Gastroesophageal sphincter (tissue), 3 donors: ENCODE results near the gene PLPPR3.

Source experiments
- EP300 ChIP-seq: sonication (generic); formaldehyde crosslinking; IDR thresholded peaks from one replicate; pipeline ENCODE4 v1.6.1; 2017; ENCODE audit warnings: antibody characterized with exemption, mild to moderate bottlenecking
- POLR2A ChIP-seq, 2 donors: fragments of 450-650 bp; IDR thresholded peaks; one replicate each; pipeline ENCODE4 v1.6.1; 2017; ENCODE audit warnings: antibody characterized with exemption in 2 of 2, mild to moderate bottlenecking in 2 of 2, moderate library complexity in 1 of 2
- POLR2AphosphoS5 ChIP-seq: sonication (generic); formaldehyde crosslinking; IDR thresholded peaks from one replicate; pipeline ENCODE4 v1.6.1; 2017; ENCODE audit warnings: antibody characterized with exemption
- TF ChIP-seq, protein P1 (sequence below), 4 experiments: fragments of 200-600 bp in 2 of 4; fragments of 450-650 bp in 2 of 4; sonication (generic) in 1 of 4; IDR thresholded peaks; one replicate each; pipeline ENCODE4 v1.5.1; 2017 to 2019; ENCODE audit warnings: antibody characterized with exemption in 4 of 4, mild to moderate bottlenecking in 2 of 4, moderate library complexity in 2 of 4

DNA sequence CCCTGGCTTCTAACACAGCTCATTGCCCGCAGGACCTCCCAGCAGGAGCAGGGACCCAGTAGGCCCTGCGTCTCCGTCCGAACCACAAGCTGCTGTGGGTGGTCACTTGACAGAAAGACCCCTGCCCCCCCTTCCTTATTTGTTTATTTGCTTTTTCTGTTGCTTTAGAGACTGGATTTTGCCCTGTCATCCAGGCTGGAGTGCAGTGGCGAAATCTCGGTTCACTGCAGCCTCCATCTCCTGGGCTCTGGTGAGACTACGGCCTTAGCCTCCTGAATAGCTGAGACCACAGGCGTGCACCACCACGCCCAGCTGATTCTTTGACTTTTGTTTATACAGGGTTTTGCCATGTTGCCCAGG is 32.1 kb downstream of the PLPPR3 start:
- TF ChIP-seq POLR2AphosphoS5 (no peak), POLR2A (IDR thresholded peaks at IDR 0.05) (no peak), EP300 (no peak)
- TF ChIP-seq, protein P1, sequence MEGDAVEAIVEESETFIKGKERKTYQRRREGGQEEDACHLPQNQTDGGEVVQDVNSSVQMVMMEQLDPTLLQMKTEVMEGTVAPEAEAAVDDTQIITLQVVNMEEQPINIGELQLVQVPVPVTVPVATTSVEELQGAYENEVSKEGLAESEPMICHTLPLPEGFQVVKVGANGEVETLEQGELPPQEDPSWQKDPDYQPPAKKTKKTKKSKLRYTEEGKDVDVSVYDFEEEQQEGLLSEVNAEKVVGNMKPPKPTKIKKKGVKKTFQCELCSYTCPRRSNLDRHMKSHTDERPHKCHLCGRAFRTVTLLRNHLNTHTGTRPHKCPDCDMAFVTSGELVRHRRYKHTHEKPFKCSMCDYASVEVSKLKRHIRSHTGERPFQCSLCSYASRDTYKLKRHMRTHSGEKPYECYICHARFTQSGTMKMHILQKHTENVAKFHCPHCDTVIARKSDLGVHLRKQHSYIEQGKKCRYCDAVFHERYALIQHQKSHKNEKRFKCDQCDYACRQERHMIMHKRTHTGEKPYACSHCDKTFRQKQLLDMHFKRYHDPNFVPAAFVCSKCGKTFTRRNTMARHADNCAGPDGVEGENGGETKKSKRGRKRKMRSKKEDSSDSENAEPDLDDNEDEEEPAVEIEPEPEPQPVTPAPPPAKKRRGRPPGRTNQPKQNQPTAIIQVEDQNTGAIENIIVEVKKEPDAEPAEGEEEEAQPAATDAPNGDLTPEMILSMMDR (IDR thresholded peaks at IDR 0.05): no peak
